HCT116 (cell line): ENCODE results near the gene ITLN1. TPM values are rescaled to one million over a fixed set of nuclear protein-coding genes. Genes with fewer than 3 reads are reported as not detected.

Experiments used
- ATAC-seq: fragments of 200-7000 bp; cut with Tn5 transposase; 2 replicates; pipeline ENCODE4 v1.9.1; 2020; ENCODE audit warnings: mild to moderate bottlenecking, moderate library complexity
- BruUV-seq: library from RNA; stranded (reverse); fragments of 400-500 nt; replicated peaks from 2 replicates; lab custom pipeline; 2021; lab: Mats Ljungman, UMichigan
- CTCF ChIA-PET: fragments of 300-600 bp; sonication (Branson Sonifier 250); formaldehyde crosslinking; loops from one replicate; lab custom pipeline; 2021; ENCODE audit warnings: antibody characterized with exemption; lab: Charles Lee
- POLR2A ChIA-PET: fragments of 300-600, 350-600 bp; sonication (Branson Sonifier 250); formaldehyde crosslinking; loops from one replicate; lab custom pipeline; 2021; ENCODE audit warnings: antibody characterized with exemption; lab: Charles Lee
- RAD21 ChIA-PET, 2 experiments: fragments of 300-600 bp; sonication (Branson Sonifier 250); formaldehyde crosslinking; loops; one replicate each; lab custom pipeline; 2023; ENCODE audit warnings: low total read pairs in 2 of 2; ENCODE audit not compliant: uncharacterized antibody in 2 of 2, unreplicated experiment in 2 of 2, low non-redundant PET in 1 of 2; lab: Charles Lee
- DNase-seq: peaks from one replicate; pipeline ENCODE4 v3.0.0-alpha.2; 2010; ENCODE audit warnings: low read depth, low spot score
- H2AFZ ChIP-seq: fragments of 200-600 bp; shearing (Covaris generic), sonication (generic); 2 replicates; pipeline ENCODE4 v1.6.1; 2017; ENCODE audit warnings: low read depth, mixed run types, mixed read lengths, antibody characterized with exemption, low read length; ENCODE audit not compliant: poor library complexity, severe bottlenecking
- H3K27ac ChIP-seq: 2 replicates; pipeline ENCODE4 v1.5.1; 2012; ENCODE audit warnings: low read depth, low read length
- H3K27me3 ChIP-seq: fragments of 200-600 bp; sonication (generic); 2 replicates; pipeline ENCODE4 v1.6.1; 2016; ENCODE audit warnings: mixed run types, low read length, mixed read lengths; ENCODE audit not compliant: insufficient read depth
- H3K36me3 ChIP-seq, 2 experiments: fragments of 200-500 bp in 1 of 2; fragments of 200-600 bp in 1 of 2; sonication (Bioruptor generic) in 1 of 2; sonication (generic) in 1 of 2; 2 replicates each; pipeline versions ENCODE4 v1.5.1 to v1.6.1; 2014 to 2016; ENCODE audit warnings: low read length in 2 of 2, inconsistent platforms in 1 of 2, mixed read lengths in 1 of 2, mixed run types in 1 of 2; ENCODE audit not compliant: insufficient read depth in 2 of 2, control insufficient read depth in 1 of 2
- H3K4me1 ChIP-seq, 2 experiments: fragments of 200-600 bp in 1 of 2; sonication (generic) in 1 of 2; 2 replicates each; pipeline versions ENCODE4 v1.5.1 to v1.6.1; 2012 to 2017; ENCODE audit warnings: low read length in 2 of 2, inconsistent platforms in 1 of 2, mild to moderate bottlenecking in 1 of 2, mixed read lengths in 1 of 2, mixed run types in 1 of 2, moderate library complexity in 1 of 2; ENCODE audit not compliant: insufficient read depth in 2 of 2, control insufficient read depth in 1 of 2
- H3K4me2 ChIP-seq: fragments of 200-600 bp; sonication (generic); 2 replicates; pipeline ENCODE4 v1.6.1; 2017; ENCODE audit warnings: mixed run types, low read length, mixed read lengths
- H3K4me3 ChIP-seq, 2 experiments: fragments of 200-600 bp in 1 of 2; sonication (generic) in 1 of 2; replicated peaks in 1 of 2; 2 replicates each; pipeline ENCODE4 v1.5.1; 2011 to 2016; ENCODE audit warnings: low read length in 2 of 2, control low read depth in 1 of 2, low read depth in 1 of 2, mild to moderate bottlenecking in 1 of 2, mixed read lengths in 1 of 2, mixed run types in 1 of 2
- H3K79me2 ChIP-seq: fragments of 200-600 bp; sonication (generic); 2 replicates; pipeline ENCODE4 v1.6.1; 2017; ENCODE audit warnings: mild to moderate bottlenecking, mixed run types, low read length, moderate library complexity, mixed read lengths; ENCODE audit not compliant: insufficient read depth
- H3K9ac ChIP-seq: fragments of 200-600 bp; sonication (generic); 2 replicates; pipeline ENCODE4 v1.6.1; 2016; ENCODE audit warnings: low read length, mixed read lengths
- H3K9me2 ChIP-seq: fragments of 200-600 bp; sonication (generic), shearing (Covaris generic); 2 replicates; pipeline ENCODE4 v1.6.1; 2017; ENCODE audit warnings: mixed run types, mild to moderate bottlenecking, moderate library complexity; ENCODE audit not compliant: insufficient read depth
- H3K9me3 ChIP-seq, 2 experiments: fragments of 200-500 bp in 1 of 2; fragments of 200-600 bp in 1 of 2; sonication (Bioruptor generic) in 1 of 2; sonication (generic) in 1 of 2; 2 replicates each; pipeline ENCODE4 v1.6.1; 2014 to 2017; ENCODE audit warnings: low read length in 2 of 2, mixed read lengths in 2 of 2, inconsistent platforms in 1 of 2, low read depth in 1 of 2, mild to moderate bottlenecking in 1 of 2, mixed run types in 1 of 2, moderate library complexity in 1 of 2; ENCODE audit not compliant: control insufficient read depth in 1 of 2, insufficient read depth in 1 of 2
- H4K20me1 ChIP-seq: fragments of 200-600 bp; sonication (generic), shearing (Covaris generic); 2 replicates; pipeline ENCODE4 v1.6.1; 2017; ENCODE audit warnings: mixed run types, mild to moderate bottlenecking, moderate library complexity; ENCODE audit not compliant: insufficient read depth
- CBX3 ChIP-seq: IDR thresholded peaks from 2 replicates; pipeline ENCODE4 v1.6.1; 2012; ENCODE audit warnings: low read depth
- CEBPB ChIP-seq: IDR thresholded peaks from 2 replicates; pipeline ENCODE4 v1.6.1; 2012; ENCODE audit warnings: low read depth
- ELF1 ChIP-seq: IDR thresholded peaks from 2 replicates; pipeline ENCODE4 v1.6.1; 2012; ENCODE audit warnings: low read depth, borderline replicate concordance
- EZH2 ChIP-seq: fragments of 200-600 bp; sonication (generic); IDR thresholded peaks from 2 replicates; pipeline ENCODE4 v1.6.1; 2017; ENCODE audit warnings: antibody characterized with exemption, mixed run types
- EZH2phosphoT487 ChIP-seq: fragments of 200-600 bp; IDR thresholded peaks from 2 replicates; pipeline ENCODE4 v1.6.1; 2018; ENCODE audit warnings: antibody characterized with exemption, borderline replicate concordance
- FOSL1 ChIP-seq: IDR thresholded peaks from 2 replicates; pipeline ENCODE4 v1.6.1; 2012; ENCODE audit warnings: low read depth
- POLR2A ChIP-seq: IDR thresholded peaks from 2 replicates; pipeline ENCODE4 v1.7.0; 2011; ENCODE audit warnings: borderline replicate concordance; ENCODE audit not compliant: insufficient read depth, insufficient read length; ENCODE audit errors: extremely low read depth
- SIN3A ChIP-seq: IDR thresholded peaks from 2 replicates; pipeline ENCODE4 v1.6.1; 2012; ENCODE audit warnings: low read depth
- SP1 ChIP-seq: IDR thresholded peaks from 2 replicates; pipeline ENCODE4 v1.6.1; 2012; ENCODE audit warnings: low read depth
- SRF ChIP-seq: IDR thresholded peaks from 2 replicates; pipeline ENCODE4 v1.6.1; 2012; ENCODE audit warnings: low read depth
- TCF7L2 ChIP-seq: IDR thresholded peaks from 2 replicates; pipeline ENCODE4 v1.7.0; 2011; ENCODE audit warnings: borderline replicate concordance, inconsistent platforms; ENCODE audit not compliant: insufficient read depth, insufficient read length; ENCODE audit errors: extremely low read depth
- YY1 ChIP-seq: IDR thresholded peaks from 2 replicates; pipeline ENCODE4 v1.6.1; 2011; ENCODE audit warnings: low read length, low read depth, moderate library complexity, mild to moderate bottlenecking; ENCODE audit not compliant: insufficient replicate concordance; ENCODE audit errors: extremely low read depth
- ZFX ChIP-seq: fragments of 450-650 bp; IDR thresholded peaks from 2 replicates; pipeline ENCODE4 v1.6.1; 2017
- ZNF274 ChIP-seq: fragments of 200-500 bp; sonication (Bioruptor generic); IDR thresholded peaks from 2 replicates; pipeline ENCODE4 v1.6.1; 2014; ENCODE audit warnings: mild to moderate bottlenecking, low read depth, low read length, inconsistent platforms
- intact Hi-C: fragments of 100-400 bp; cut with micrococcal nuclease; formaldehyde crosslinking; loops from 2 replicates; pipeline ENCODE4 v1.10.0; 2022
- total RNA-seq: library from RNA; stranded (reverse); gene quantifications from one replicate; pipeline ENCODE4 v1.2.1, GENCODE V29; 2021; ENCODE audit not compliant: unreplicated experiment
- TF ChIP-seq, protein P1 (sequence below): IDR thresholded peaks from 2 replicates; pipeline ENCODE4 v1.6.1; 2012; ENCODE audit warnings: low read depth
- TF ChIP-seq, protein P2 (sequence below): IDR thresholded peaks from 2 replicates; pipeline ENCODE4 v1.6.1; 2012
- TF ChIP-seq, protein P3 (sequence below), 3 experiments: fragments of 200-600 bp in 1 of 3; sonication (generic) in 1 of 3; IDR thresholded peaks in 2 of 3; conservative IDR thresholded peaks in 1 of 3; 2 replicates each; pipeline ENCODE4 v1.5.1; 2012 to 2017; ENCODE audit warnings: low read depth in 2 of 3, low read length in 2 of 3, antibody characterized with exemption in 1 of 3, borderline replicate concordance in 1 of 3, control low read depth in 1 of 3, mild to moderate bottlenecking in 1 of 3, mixed read lengths in 1 of 3, mixed run types in 1 of 3, moderate library complexity in 1 of 3; ENCODE audit not compliant: insufficient read depth in 1 of 3
- TF ChIP-seq, protein P4 (sequence below): IDR thresholded peaks from 2 replicates; pipeline ENCODE4 v1.6.1; 2011; ENCODE audit warnings: mild to moderate bottlenecking, low read length, moderate library complexity; ENCODE audit not compliant: insufficient replicate concordance; ENCODE audit errors: extremely low read depth

ITLN1 gene
- total RNA-seq, 1 experiment from 2014 or later: not detected

DNA sequence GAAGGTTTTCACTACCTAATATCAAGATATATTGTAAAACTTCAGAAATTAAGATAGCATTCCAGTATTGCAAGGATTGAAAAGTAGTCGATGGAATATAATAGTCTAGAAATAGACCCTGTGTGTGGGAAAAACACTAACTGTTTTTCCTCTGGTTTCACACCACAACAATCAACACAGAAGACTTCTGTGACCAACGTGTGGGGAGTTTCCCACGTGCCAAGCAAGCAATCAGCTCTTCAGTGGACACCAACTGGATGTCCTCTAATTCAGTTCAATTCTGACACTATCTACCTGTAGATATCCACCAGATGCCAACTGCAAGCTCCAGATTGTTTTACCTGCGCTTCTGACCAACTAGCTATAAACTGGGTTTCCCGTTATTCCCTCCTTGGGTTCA, 34.4 kb downstream of the ITLN1 start:
- no peak overlapping the region for H3K9ac ChIP-seq
- ATAC-seq (no peak), DNase-seq (no peak)
- POLR2A ChIA-PET: no interaction called here
- H4K20me1 ChIP-seq: no peaks in the 10 kb centered on the region
- no peaks in the 10 kb centered on the region for H3K9me2 ChIP-seq
- TF ChIP-seq ZFX: no peak
- TF ChIP-seq, protein P1, sequence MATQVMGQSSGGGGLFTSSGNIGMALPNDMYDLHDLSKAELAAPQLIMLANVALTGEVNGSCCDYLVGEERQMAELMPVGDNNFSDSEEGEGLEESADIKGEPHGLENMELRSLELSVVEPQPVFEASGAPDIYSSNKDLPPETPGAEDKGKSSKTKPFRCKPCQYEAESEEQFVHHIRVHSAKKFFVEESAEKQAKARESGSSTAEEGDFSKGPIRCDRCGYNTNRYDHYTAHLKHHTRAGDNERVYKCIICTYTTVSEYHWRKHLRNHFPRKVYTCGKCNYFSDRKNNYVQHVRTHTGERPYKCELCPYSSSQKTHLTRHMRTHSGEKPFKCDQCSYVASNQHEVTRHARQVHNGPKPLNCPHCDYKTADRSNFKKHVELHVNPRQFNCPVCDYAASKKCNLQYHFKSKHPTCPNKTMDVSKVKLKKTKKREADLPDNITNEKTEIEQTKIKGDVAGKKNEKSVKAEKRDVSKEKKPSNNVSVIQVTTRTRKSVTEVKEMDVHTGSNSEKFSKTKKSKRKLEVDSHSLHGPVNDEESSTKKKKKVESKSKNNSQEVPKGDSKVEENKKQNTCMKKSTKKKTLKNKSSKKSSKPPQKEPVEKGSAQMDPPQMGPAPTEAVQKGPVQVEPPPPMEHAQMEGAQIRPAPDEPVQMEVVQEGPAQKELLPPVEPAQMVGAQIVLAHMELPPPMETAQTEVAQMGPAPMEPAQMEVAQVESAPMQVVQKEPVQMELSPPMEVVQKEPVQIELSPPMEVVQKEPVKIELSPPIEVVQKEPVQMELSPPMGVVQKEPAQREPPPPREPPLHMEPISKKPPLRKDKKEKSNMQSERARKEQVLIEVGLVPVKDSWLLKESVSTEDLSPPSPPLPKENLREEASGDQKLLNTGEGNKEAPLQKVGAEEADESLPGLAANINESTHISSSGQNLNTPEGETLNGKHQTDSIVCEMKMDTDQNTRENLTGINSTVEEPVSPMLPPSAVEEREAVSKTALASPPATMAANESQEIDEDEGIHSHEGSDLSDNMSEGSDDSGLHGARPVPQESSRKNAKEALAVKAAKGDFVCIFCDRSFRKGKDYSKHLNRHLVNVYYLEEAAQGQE: no peak
- TF ChIP-seq YY1: no peak
- TF ChIP-seq TCF7L2: no peak
- no peak for TF ChIP-seq SRF
- TF ChIP-seq, protein P2, sequence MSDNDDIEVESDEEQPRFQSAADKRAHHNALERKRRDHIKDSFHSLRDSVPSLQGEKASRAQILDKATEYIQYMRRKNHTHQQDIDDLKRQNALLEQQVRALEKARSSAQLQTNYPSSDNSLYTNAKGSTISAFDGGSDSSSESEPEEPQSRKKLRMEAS: no peak
- no peak for TF ChIP-seq SIN3A
- no peak for TF ChIP-seq POLR2A
- TF ChIP-seq, protein P3, sequence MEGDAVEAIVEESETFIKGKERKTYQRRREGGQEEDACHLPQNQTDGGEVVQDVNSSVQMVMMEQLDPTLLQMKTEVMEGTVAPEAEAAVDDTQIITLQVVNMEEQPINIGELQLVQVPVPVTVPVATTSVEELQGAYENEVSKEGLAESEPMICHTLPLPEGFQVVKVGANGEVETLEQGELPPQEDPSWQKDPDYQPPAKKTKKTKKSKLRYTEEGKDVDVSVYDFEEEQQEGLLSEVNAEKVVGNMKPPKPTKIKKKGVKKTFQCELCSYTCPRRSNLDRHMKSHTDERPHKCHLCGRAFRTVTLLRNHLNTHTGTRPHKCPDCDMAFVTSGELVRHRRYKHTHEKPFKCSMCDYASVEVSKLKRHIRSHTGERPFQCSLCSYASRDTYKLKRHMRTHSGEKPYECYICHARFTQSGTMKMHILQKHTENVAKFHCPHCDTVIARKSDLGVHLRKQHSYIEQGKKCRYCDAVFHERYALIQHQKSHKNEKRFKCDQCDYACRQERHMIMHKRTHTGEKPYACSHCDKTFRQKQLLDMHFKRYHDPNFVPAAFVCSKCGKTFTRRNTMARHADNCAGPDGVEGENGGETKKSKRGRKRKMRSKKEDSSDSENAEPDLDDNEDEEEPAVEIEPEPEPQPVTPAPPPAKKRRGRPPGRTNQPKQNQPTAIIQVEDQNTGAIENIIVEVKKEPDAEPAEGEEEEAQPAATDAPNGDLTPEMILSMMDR (IDR thresholded peaks at IDR 0.05 in 2 of 3, conservative IDR thresholded peaks at IDR 0.05 in 1 of 3; ENCODE audit: borderline replicate concordance in 1 of 3, insufficient read depth in 1 of 3, low read depth in 2 of 3, low read length in 2 of 3): no peak
- no peak for TF ChIP-seq CBX3
- no peak for TF ChIP-seq EZH2
- no peak for TF ChIP-seq EZH2phosphoT487
- TF ChIP-seq SP1: no peak
- TF ChIP-seq FOSL1: no peak
- TF ChIP-seq ELF1: no peak
- no peak for TF ChIP-seq ZNF274
- no peak for TF ChIP-seq CEBPB
- TF ChIP-seq, protein P4, sequence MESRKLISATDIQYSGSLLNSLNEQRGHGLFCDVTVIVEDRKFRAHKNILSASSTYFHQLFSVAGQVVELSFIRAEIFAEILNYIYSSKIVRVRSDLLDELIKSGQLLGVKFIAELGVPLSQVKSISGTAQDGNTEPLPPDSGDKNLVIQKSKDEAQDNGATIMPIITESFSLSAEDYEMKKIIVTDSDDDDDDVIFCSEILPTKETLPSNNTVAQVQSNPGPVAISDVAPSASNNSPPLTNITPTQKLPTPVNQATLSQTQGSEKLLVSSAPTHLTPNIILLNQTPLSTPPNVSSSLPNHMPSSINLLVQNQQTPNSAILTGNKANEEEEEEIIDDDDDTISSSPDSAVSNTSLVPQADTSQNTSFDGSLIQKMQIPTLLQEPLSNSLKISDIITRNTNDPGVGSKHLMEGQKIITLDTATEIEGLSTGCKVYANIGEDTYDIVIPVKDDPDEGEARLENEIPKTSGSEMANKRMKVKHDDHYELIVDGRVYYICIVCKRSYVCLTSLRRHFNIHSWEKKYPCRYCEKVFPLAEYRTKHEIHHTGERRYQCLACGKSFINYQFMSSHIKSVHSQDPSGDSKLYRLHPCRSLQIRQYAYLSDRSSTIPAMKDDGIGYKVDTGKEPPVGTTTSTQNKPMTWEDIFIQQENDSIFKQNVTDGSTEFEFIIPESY: no peak
- RAD21 ChIA-PET: no interaction called here
- no peak overlapping the region for H3K4me3 ChIP-seq
- H3K4me1 ChIP-seq: no peaks in the 10 kb centered on the region
- H3K36me3 ChIP-seq: no peaks in the 10 kb centered on the region
- no TSS peak for BruUV-seq
- no peak overlapping the region for H3K27ac ChIP-seq
- intact Hi-C loops: no loop called here
- H3K27me3 ChIP-seq: no peaks in the 10 kb centered on the region
- no peaks in the 10 kb centered on the region for H3K9me3 ChIP-seq
- H3K79me2 ChIP-seq: no peaks in the 10 kb centered on the region
- no peak overlapping the region for H2AFZ ChIP-seq
- H3K4me2 ChIP-seq: no peak overlapping the region
- CTCF ChIA-PET: no interaction called here
